ENCODE measurements around the gene S100A7A. TPM values are rescaled to one million over a fixed set of nuclear protein-coding genes. Genes with fewer than 3 reads are reported as not detected.
"Not testable (repeated sequence)": the region's sequence is repeated elsewhere in the genome, so short reads cannot be mapped to it uniquely, and the experiment has no call there.

The S100A7A gene
- total RNA-seq, 1 experiment from 2014 or later, result not detected

DNA sequence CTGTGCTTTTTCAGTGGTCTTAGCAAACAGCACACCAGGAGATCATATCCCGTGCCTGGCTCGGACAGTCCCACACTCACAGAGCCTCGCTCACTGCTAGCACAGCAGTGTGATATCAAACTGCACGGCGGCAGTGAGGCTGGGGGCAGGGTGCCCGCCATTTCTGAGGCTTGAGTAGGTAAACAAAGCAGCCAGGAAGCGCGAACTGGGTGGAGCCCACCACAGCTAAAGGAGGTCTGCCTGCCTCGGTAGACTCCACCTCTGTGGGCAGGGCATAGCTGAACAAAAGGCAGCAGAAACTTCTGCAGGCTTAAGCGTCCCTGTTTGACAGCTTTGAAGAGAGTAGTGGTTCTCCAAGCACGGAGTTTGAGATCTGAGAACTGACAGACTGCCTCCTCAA lies 9.0 kb upstream of the S100A7A start:
- POLR2A ChIA-PET, result not testable (repeated sequence)

DNA sequence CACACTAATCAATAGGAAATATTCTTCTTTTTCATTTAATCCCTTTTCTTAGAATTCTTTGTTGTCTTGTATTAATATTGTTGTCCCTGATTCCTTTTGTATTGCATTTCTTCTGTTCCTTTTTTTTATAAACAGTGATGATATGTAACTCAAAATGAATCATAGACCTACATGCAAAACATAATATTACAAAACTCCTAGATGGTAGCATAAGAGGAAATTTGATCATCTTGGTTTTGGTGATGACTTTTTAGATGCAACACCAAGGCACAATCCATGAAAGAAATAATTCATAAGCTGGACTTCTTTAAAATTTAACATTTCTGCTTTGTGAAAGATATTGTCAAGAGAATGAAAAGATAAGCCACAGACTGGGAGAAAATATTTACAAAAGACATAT lies 2.4 kb upstream of the S100A7A start:
- ATAC-seq; H3K4me1 Mint-ChIP-seq; H3K4me3 Mint-ChIP-seq; H3K27ac Mint-ChIP-seq; H3K36me3 Mint-ChIP-seq; POLR2A ChIA-PET; DNase-seq (ENCODE audit: low spot score); CTCF ChIA-PET: not testable (repeated sequence)
- H3K9me3 Mint-ChIP-seq, result peaks cover 25% of the 10 kb centered on the region
- H3K27me3 Mint-ChIP-seq (ENCODE audit: low read depth), result peaks cover 14% of the 10 kb centered on the region

More for the DNA sequence above, 9.0 kb upstream of the S100A7A start:
- H3K4me3 Mint-ChIP-seq; DNase-seq (ENCODE audit: low spot score); ATAC-seq; H3K36me3 Mint-ChIP-seq; H3K27ac Mint-ChIP-seq: not testable (repeated sequence)
- peaks cover 49% of the 10 kb centered on the region for H3K27me3 Mint-ChIP-seq (ENCODE audit: low read depth)
- peaks cover 13% of the 10 kb centered on the region for H3K4me1 Mint-ChIP-seq
- CTCF ChIA-PET, result interaction anchor here (4.0 to 5.0 kb wide), 2 partner anchors 59 to 88 kb away, joined by 13 to 21 read pairs; no protein-coding TSS in a partner anchor
- H3K9me3 Mint-ChIP-seq, result peaks cover 27% of the 10 kb centered on the region

DNA sequence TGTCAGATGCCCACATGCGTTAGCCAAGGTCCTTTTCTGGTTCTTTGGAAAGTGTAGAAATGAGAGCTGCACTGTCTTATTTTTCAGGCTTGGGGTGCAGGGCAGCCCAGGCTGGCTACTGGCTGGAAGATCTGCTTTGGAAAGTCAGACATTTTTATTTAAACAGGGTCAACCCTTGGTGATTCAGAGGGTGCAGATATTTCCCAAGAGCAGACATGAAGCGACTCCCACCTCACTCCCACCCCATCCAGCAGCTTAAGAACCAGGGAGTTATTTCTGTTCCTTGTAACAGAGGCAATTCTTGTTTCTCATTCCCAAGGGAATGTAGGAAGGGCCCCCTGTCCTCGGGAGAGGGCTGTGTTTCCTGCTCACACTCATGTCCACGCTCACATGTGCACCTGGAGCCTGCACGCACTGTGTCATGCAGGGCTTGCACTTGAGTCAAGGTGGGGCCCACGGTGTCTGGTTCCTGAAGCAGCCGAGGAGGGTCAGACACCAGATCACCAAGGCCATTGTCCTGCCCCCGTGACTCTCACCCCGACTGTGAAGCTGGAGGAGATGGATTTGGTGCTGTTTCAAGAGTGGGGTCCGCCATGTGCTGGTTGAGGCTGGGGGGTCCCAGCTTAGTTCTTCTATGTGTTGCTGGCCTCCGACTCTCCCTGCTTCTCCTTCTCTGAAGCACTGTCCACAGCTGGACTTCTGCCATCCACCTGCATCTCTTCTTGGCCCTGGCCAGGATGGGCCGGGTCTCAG lies 992 bp downstream of the S100A7A start:
- ATAC-seq (no peak), DNase-seq (ENCODE audit: low spot score) (no peak)
- ChIA-PET CTCF (interaction anchor here (0.6 to 1.1 kb wide), 3 partner anchors 64 to 1906 kb away, joined by 3 to 4 read pairs (median 3); no protein-coding TSS in a partner anchor), POLR2A (no interaction called here)
- H3K4me1 Mint-ChIP-seq, result no peaks in the 10 kb centered on the region
- peaks cover 16% of the 10 kb centered on the region for H3K9me3 Mint-ChIP-seq
- H3K27me3 Mint-ChIP-seq (ENCODE audit: low read depth), result peaks cover 4% of the 10 kb centered on the region
- no peak overlapping the region for H3K4me3 Mint-ChIP-seq
- no peaks in the 10 kb centered on the region for H3K36me3 Mint-ChIP-seq
- TF ChIP-seq, protein P1, sequence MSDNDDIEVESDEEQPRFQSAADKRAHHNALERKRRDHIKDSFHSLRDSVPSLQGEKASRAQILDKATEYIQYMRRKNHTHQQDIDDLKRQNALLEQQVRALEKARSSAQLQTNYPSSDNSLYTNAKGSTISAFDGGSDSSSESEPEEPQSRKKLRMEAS (CRISPR knock-in tag; IDR thresholded peaks at IDR 0.05), result no peak
- no peak for TF ChIP-seq ETV6 (CRISPR knock-in tag; IDR thresholded peaks at IDR 0.05)
- TF ChIP-seq NR2C2 (CRISPR knock-in tag; IDR thresholded peaks at IDR 0.05), result no peak
- no peak for TF ChIP-seq ESRRA (CRISPR knock-in tag; IDR thresholded peaks at IDR 0.05; ENCODE audit: borderline replicate concordance)
- TF ChIP-seq EMX1 (CRISPR knock-in tag; IDR thresholded peaks at IDR 0.05), result no peak
- TF ChIP-seq, protein P2, sequence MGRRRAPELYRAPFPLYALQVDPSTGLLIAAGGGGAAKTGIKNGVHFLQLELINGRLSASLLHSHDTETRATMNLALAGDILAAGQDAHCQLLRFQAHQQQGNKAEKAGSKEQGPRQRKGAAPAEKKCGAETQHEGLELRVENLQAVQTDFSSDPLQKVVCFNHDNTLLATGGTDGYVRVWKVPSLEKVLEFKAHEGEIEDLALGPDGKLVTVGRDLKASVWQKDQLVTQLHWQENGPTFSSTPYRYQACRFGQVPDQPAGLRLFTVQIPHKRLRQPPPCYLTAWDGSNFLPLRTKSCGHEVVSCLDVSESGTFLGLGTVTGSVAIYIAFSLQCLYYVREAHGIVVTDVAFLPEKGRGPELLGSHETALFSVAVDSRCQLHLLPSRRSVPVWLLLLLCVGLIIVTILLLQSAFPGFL (CRISPR knock-in tag; IDR thresholded peaks at IDR 0.05; ENCODE audit: borderline replicate concordance), result no peak
- TF ChIP-seq CREM (CRISPR knock-in tag; IDR thresholded peaks at IDR 0.05), result no peak
- TF ChIP-seq, protein P3, sequence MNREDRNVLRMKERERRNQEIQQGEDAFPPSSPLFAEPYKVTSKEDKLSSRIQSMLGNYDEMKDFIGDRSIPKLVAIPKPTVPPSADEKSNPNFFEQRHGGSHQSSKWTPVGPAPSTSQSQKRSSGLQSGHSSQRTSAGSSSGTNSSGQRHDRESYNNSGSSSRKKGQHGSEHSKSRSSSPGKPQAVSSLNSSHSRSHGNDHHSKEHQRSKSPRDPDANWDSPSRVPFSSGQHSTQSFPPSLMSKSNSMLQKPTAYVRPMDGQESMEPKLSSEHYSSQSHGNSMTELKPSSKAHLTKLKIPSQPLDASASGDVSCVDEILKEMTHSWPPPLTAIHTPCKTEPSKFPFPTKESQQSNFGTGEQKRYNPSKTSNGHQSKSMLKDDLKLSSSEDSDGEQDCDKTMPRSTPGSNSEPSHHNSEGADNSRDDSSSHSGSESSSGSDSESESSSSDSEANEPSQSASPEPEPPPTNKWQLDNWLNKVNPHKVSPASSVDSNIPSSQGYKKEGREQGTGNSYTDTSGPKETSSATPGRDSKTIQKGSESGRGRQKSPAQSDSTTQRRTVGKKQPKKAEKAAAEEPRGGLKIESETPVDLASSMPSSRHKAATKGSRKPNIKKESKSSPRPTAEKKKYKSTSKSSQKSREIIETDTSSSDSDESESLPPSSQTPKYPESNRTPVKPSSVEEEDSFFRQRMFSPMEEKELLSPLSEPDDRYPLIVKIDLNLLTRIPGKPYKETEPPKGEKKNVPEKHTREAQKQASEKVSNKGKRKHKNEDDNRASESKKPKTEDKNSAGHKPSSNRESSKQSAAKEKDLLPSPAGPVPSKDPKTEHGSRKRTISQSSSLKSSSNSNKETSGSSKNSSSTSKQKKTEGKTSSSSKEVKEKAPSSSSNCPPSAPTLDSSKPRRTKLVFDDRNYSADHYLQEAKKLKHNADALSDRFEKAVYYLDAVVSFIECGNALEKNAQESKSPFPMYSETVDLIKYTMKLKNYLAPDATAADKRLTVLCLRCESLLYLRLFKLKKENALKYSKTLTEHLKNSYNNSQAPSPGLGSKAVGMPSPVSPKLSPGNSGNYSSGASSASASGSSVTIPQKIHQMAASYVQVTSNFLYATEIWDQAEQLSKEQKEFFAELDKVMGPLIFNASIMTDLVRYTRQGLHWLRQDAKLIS (CRISPR knock-in tag; IDR thresholded peaks at IDR 0.05; ENCODE audit: borderline replicate concordance), result no peak
- no peak for TF ChIP-seq ZBTB21 (CRISPR knock-in tag; IDR thresholded peaks at IDR 0.05; ENCODE audit: borderline replicate concordance)
- TF ChIP-seq MYBL2 (CRISPR knock-in tag; IDR thresholded peaks at IDR 0.05), result no peak
- TF ChIP-seq JAZF1 (CRISPR knock-in tag; IDR thresholded peaks at IDR 0.05), result no peak
- TF ChIP-seq, protein P4, sequence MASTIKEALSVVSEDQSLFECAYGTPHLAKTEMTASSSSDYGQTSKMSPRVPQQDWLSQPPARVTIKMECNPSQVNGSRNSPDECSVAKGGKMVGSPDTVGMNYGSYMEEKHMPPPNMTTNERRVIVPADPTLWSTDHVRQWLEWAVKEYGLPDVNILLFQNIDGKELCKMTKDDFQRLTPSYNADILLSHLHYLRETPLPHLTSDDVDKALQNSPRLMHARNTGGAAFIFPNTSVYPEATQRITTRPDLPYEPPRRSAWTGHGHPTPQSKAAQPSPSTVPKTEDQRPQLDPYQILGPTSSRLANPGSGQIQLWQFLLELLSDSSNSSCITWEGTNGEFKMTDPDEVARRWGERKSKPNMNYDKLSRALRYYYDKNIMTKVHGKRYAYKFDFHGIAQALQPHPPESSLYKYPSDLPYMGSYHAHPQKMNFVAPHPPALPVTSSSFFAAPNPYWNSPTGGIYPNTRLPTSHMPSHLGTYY (CRISPR knock-in tag; IDR thresholded peaks at IDR 0.05), result no peak
- TF ChIP-seq TEAD1 (CRISPR knock-in tag; IDR thresholded peaks at IDR 0.05), result no peak
- TF ChIP-seq ZNF232 (CRISPR knock-in tag; IDR thresholded peaks at IDR 0.05), result no peak
- TF ChIP-seq, protein P5, sequence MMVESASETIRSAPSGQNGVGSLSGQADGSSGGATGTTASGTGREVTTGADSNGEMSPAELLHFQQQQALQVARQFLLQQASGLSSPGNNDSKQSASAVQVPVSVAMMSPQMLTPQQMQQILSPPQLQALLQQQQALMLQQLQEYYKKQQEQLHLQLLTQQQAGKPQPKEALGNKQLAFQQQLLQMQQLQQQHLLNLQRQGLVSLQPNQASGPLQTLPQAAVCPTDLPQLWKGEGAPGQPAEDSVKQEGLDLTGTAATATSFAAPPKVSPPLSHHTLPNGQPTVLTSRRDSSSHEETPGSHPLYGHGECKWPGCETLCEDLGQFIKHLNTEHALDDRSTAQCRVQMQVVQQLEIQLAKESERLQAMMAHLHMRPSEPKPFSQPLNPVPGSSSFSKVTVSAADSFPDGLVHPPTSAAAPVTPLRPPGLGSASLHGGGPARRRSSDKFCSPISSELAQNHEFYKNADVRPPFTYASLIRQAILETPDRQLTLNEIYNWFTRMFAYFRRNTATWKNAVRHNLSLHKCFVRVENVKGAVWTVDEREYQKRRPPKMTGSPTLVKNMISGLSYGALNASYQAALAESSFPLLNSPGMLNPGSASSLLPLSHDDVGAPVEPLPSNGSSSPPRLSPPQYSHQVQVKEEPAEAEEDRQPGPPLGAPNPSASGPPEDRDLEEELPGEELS (CRISPR knock-in tag; IDR thresholded peaks at IDR 0.05), result no peak
- TF ChIP-seq, protein P6, sequence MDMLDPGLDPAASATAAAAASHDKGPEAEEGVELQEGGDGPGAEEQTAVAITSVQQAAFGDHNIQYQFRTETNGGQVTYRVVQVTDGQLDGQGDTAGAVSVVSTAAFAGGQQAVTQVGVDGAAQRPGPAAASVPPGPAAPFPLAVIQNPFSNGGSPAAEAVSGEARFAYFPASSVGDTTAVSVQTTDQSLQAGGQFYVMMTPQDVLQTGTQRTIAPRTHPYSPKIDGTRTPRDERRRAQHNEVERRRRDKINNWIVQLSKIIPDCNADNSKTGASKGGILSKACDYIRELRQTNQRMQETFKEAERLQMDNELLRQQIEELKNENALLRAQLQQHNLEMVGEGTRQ (CRISPR knock-in tag; IDR thresholded peaks at IDR 0.05), result no peak
- TF ChIP-seq, protein P7, sequence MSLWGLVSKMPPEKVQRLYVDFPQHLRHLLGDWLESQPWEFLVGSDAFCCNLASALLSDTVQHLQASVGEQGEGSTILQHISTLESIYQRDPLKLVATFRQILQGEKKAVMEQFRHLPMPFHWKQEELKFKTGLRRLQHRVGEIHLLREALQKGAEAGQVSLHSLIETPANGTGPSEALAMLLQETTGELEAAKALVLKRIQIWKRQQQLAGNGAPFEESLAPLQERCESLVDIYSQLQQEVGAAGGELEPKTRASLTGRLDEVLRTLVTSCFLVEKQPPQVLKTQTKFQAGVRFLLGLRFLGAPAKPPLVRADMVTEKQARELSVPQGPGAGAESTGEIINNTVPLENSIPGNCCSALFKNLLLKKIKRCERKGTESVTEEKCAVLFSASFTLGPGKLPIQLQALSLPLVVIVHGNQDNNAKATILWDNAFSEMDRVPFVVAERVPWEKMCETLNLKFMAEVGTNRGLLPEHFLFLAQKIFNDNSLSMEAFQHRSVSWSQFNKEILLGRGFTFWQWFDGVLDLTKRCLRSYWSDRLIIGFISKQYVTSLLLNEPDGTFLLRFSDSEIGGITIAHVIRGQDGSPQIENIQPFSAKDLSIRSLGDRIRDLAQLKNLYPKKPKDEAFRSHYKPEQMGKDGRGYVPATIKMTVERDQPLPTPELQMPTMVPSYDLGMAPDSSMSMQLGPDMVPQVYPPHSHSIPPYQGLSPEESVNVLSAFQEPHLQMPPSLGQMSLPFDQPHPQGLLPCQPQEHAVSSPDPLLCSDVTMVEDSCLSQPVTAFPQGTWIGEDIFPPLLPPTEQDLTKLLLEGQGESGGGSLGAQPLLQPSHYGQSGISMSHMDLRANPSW (CRISPR knock-in tag; conservative IDR thresholded peaks at IDR 0.05; ENCODE audit: low read depth), result no peak
- no peak for TF ChIP-seq TP53 (CRISPR knock-in tag; IDR thresholded peaks at IDR 0.05)
- no peak overlapping the region for H3K27ac Mint-ChIP-seq

Data from WTC11 (cell line).